ENCODE measurements around the gene DDA1.

Gene DDA1

GRCh38 chr19:17336872-17337674, 27.7 kb downstream of the DDA1 start, which contains the start of gene GTPBP3:
Gene GTPBP3 (plus strand): TSS chr19:17337553. CDS start chr19:17337612, 59 bp downstream.
- peak within 1 kb of the TSS; percentile 82 for H3K4me3 ChIP-seq (ENCODE audit: low read depth, low read length)
- TF ChIP-seq CTCF (conservative IDR thresholded peaks at IDR 0.05; ENCODE audit: low read depth, low read length): no peak

DNA sequence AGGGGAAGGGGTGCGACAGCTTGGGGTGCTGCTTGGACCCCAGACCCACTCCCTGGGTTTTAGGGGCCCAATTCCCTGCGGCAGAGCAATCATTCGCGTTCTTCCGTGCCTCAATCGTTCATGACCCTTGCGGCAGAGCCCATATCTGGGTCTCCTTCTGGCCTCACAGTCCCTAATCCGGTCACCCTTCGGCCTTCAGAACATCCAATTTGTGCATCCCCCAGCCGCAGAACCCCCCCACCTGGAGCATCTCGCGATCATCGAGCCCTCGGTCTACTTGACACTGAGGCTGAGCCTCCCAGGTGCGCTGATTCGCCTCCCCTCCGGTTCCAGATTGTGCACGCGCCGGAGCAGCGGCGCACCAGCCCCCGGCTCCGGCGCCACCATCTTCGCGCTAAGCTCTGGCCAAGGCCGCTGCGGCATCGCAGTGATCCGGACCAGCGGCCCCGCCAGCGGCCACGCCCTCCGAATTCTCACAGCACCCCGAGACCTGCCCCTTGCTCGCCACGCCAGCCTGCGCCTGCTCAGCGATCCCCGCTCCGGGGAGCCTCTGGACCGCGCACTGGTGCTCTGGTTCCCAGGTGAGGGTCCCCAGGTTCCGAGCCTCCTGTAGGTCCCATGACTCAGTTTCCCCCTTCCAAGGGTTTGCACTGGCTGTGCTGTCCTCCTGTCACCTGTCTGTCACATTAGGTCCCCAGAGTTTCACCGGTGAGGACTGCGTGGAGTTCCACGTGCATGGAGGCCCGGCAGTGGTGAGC, 28.5 kb downstream of the DDA1 start:
- H3K4me3 ChIP-seq (ENCODE audit: low read depth, low read length): peak overlapping the region; percentile 82
- TF ChIP-seq CTCF (conservative IDR thresholded peaks at IDR 0.05; ENCODE audit: low read depth, low read length): no peak
- no peak for DNase-seq (ENCODE audit: low read depth)

More at GRCh38 chr19:17336872-17337674, 27.7 kb downstream of the DDA1 start, which contains the start of gene GTPBP3:
- peak; percentile 99 for DNase-seq (ENCODE audit: low read depth)

DNA sequence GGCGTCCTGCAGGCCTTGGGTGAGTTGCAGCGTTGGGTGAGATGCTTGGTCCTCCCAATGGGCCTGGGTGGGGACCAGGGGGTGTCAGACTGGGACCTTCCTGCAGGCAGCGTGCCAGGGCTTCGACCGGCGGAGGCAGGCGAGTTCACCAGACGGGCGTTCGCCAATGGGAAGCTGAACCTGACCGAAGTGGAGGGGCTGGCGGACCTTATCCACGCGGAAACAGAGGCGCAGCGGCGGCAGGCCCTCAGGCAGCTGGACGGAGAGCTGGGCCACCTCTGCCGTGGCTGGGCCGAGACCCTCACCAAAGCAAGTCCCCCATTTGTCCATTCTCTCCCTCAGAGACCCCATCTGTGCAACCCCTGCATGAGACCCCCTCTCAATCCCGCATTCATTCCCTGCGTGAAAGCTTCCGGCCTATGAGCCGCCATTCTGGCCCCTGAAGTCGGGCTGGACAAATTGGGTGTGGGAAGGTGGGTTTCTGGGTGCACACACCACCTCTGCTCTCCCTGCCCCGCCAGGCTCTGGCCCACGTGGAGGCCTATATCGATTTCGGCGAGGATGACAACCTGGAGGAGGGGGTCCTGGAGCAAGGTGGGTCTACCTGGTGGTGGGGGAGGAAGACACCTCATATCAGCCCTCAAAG, 29.2 kb downstream of the DDA1 start:
- no peak for TF ChIP-seq CTCF (conservative IDR thresholded peaks at IDR 0.05; ENCODE audit: low read depth, low read length)
- H3K4me3 ChIP-seq (ENCODE audit: low read depth, low read length): peak overlapping the region; percentile 82
- DNase-seq (ENCODE audit: low read depth): no peak

GRCh38 chr19:17339088-17339741, 29.9 kb downstream of the DDA1 start:
- no peak for DNase-seq (ENCODE audit: low read depth)
- H3K4me3 ChIP-seq (ENCODE audit: low read depth, low read length): no peak overlapping the region
- TF ChIP-seq CTCF (conservative IDR thresholded peaks at IDR 0.05; ENCODE audit: low read depth, low read length): no peak

DNA sequence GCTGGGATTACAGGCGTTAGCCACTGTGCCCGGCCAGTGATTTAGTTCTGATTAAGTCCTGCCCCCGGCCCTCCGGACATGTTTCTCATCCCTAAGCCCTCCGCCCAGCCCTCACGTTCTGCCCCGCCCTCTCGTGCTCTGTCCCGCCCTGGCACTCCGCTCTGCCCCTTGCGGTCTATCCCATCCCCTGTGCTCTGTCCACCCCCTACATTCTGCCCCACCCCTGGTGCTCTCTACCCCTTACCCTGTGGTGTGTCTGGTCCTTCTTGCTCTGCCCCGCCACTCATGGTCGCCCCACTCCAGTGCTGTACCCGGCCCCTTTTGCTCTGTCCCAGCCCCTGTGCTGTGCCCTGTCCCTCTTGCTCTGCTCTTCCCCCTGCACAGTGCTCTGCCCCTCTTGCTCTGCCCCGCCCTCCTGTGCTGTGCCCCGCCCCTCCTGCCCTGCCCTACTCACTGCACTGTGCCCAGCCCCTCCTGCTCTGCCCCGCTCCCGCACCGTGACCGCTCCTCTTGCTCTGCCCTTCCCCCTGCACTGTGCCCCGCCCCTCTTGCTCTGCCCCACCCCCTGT, 31.0 kb downstream of the DDA1 start:
- no peak overlapping the region for H3K4me3 ChIP-seq (ENCODE audit: low read depth, low read length)

More for the DNA sequence above, 31.0 kb downstream of the DDA1 start:
- DNase-seq (ENCODE audit: low read depth): no peak
- no peak for TF ChIP-seq CTCF (conservative IDR thresholded peaks at IDR 0.05; ENCODE audit: low read depth, low read length)

Measured in choroid plexus epithelial cell (primary cell).